ENCODE measurements around the gene VPS26B. TPM values are rescaled to one million over a fixed set of nuclear protein-coding genes. Genes with fewer than 3 reads are reported as not detected.

VPS26B gene
- total and polyA plus RNA-seq, 2 donors (not counting 3 experiments of a cell fraction or from before 2014, with no cell fraction given): 40.2 to 53.1 TPM

GRCh38 chr11:134176284-134176683 lies 48.2 kb upstream of the VPS26B start:
- Histone ChIP-seq H3K4me2 (ENCODE audit: insufficient read depth, low read length) (no peak overlapping the region), H3K79me2 (ENCODE audit: control insufficient read depth, insufficient read depth, low read length) (no peaks in the 10 kb centered on the region), H3K9me3 (replicated peaks; ENCODE audit: control insufficient read depth, insufficient read depth, low read length) (no peaks in the 10 kb centered on the region), H4K20me1 (replicated peaks; ENCODE audit: control insufficient read depth, extremely low read depth, insufficient read depth, low read length) (no peaks in the 10 kb centered on the region), H3K27me3 (ENCODE audit: control insufficient read depth in 2 of 2, insufficient read depth in 2 of 2, low read length in 2 of 2) (no peaks in the 10 kb centered on the region), H3K36me3 (ENCODE audit: control insufficient read depth in 2 of 2, extremely low read depth in 1 of 2, insufficient read depth in 2 of 2, low read length in 2 of 2) (peaks cover 3 to 9% of the 10 kb centered on the region in 2 experiments), H3K27ac (ENCODE audit: insufficient read depth, low read depth, low read length) (no peak overlapping the region), H3K4me1 (ENCODE audit: control insufficient read depth, extremely low read depth, insufficient read depth, low read length) (no peaks in the 10 kb centered on the region), H3K9me1 (replicated peaks; ENCODE audit: control insufficient read depth, extremely low read depth, insufficient read depth, low read length) (no peaks in the 10 kb centered on the region), H3K4me3 (replicated peaks in 1 of 3; ENCODE audit: insufficient read depth in 1 of 3, low read depth in 1 of 3, low read length in 3 of 3) (no peak overlapping the region), H3K9ac (replicated peaks; ENCODE audit: extremely low read depth, insufficient read depth, low read length) (no peak overlapping the region), H2AFZ (ENCODE audit: low read depth, low read length) (no peak overlapping the region)
- FAIRE-seq (no peak), DNase-seq (ENCODE audit: low read depth, low spot score) (no peak)
- intact Hi-C loops (cut with micrococcal nuclease) (no loop called here), dilution Hi-C loops (cut with MboI; ENCODE audit: extremely low pct_ligation_motif_present, low sequenced_read_pairs) (no loop called here)
- ChIA-PET POLR2A (no interaction called here), CTCF (interaction anchor here (1.1 kb wide), 1 partner anchor 12 kb away, joined by 3 read pairs; no protein-coding TSS in a partner anchor)
- BruUV-seq (replicated peaks): no TSS peak
- TF ChIP-seq MAX (IDR thresholded peaks at IDR 0.05; ENCODE audit: insufficient read depth, insufficient read length) (no peak), GATA2 (IDR thresholded peaks at IDR 0.05; ENCODE audit: insufficient read depth, insufficient read length, low read depth, low read length) (no peak), JUN (IDR thresholded peaks at IDR 0.05; ENCODE audit: borderline replicate concordance, insufficient read depth, insufficient read length, low read depth) (no peak), MYC (IDR thresholded peaks at IDR 0.05; ENCODE audit: low read depth, low read length) (no peak), FOS (IDR thresholded peaks at IDR 0.05; ENCODE audit: borderline replicate concordance, insufficient read depth, low read length) (no peak), POLR2AphosphoS5 (IDR thresholded peaks at IDR 0.05; ENCODE audit: insufficient read depth, low read depth, low read length) (no peak), POLR2A (IDR thresholded peaks at IDR 0.05; ENCODE audit: low read depth, low read length) (no peak), EZH2 (IDR thresholded peaks at IDR 0.05; ENCODE audit: borderline replicate concordance, low read depth, low read length, severe bottlenecking) (no peak)
- TF ChIP-seq, protein P1, sequence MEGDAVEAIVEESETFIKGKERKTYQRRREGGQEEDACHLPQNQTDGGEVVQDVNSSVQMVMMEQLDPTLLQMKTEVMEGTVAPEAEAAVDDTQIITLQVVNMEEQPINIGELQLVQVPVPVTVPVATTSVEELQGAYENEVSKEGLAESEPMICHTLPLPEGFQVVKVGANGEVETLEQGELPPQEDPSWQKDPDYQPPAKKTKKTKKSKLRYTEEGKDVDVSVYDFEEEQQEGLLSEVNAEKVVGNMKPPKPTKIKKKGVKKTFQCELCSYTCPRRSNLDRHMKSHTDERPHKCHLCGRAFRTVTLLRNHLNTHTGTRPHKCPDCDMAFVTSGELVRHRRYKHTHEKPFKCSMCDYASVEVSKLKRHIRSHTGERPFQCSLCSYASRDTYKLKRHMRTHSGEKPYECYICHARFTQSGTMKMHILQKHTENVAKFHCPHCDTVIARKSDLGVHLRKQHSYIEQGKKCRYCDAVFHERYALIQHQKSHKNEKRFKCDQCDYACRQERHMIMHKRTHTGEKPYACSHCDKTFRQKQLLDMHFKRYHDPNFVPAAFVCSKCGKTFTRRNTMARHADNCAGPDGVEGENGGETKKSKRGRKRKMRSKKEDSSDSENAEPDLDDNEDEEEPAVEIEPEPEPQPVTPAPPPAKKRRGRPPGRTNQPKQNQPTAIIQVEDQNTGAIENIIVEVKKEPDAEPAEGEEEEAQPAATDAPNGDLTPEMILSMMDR (IDR thresholded peaks at IDR 0.05; ENCODE audit: extremely low read depth in 1 of 2, insufficient read depth in 1 of 2, low read depth in 1 of 2, low read length in 2 of 2): no peak
